HepG2 (cell line): Measurements from ENCODE around the gene ZSWIM7. TPM values are rescaled to one million over a fixed set of nuclear protein-coding genes. Genes with fewer than 3 reads are reported as not detected.

ENCODE experiments used
- KDM3A ChIP-seq: IDR thresholded peaks from 2 replicates; pipeline ENCODE4 v1.6.1; 2018; ENCODE audit warnings: low read depth, missing compliant biosample characterization
- MLXIP ChIP-seq: sonication (generic); formaldehyde crosslinking; IDR thresholded peaks from 2 replicates; pipeline ENCODE4 v1.9.0; 2021; ENCODE audit warnings: missing genetic modification reagents, borderline replicate concordance
- MZF1 ChIP-seq: sonication (generic); formaldehyde crosslinking; IDR thresholded peaks from 2 replicates; pipeline ENCODE4 v1.8.1; 2023; ENCODE audit warnings: mild to moderate bottlenecking, missing genetic modification reagents, borderline replicate concordance
- NFYC ChIP-seq: IDR thresholded peaks from 2 replicates; pipeline ENCODE4 v1.6.1; 2016; ENCODE audit warnings: missing genetic modification reagents, missing compliant biosample characterization
- NR1H2 ChIP-seq: sonication (generic); formaldehyde crosslinking; IDR thresholded peaks from 2 replicates; pipeline ENCODE4 v1.8.1; 2022; ENCODE audit warnings: low read depth, missing genetic modification reagents, borderline replicate concordance
- ZBTB7B ChIP-seq: sonication (generic); formaldehyde crosslinking; IDR thresholded peaks from 2 replicates; pipeline ENCODE4 v1.4.0; 2020; ENCODE audit warnings: missing genetic modification reagents
- ZKSCAN1 ChIP-seq: fragments of 150-350 bp; IDR thresholded peaks from 2 replicates; pipeline ENCODE4 v1.6.1; 2014; ENCODE audit warnings: low read length
- ZNF619 ChIP-seq: sonication (generic); formaldehyde crosslinking; IDR thresholded peaks from 2 replicates; pipeline ENCODE4 v1.4.0; 2020; ENCODE audit warnings: mild to moderate bottlenecking, missing genetic modification reagents
- ZNF777 ChIP-seq: sonication (generic); formaldehyde crosslinking; IDR thresholded peaks from 2 replicates; pipeline ENCODE4 v1.4.0; 2020; ENCODE audit warnings: missing genetic modification reagents
- ZSCAN12 ChIP-seq: sonication (generic); formaldehyde crosslinking; IDR thresholded peaks from 2 replicates; pipeline ENCODE4 v1.9.0; 2021; ENCODE audit warnings: mild to moderate bottlenecking, missing genetic modification reagents
- polyA plus RNA-seq, 8 experiments: library from polyadenylated mRNA; depleted of rRNA in 3 of 8; stranded (reverse) in 7 of 8; unstranded in 1 of 8; fragments of >200 nt; fragmentation: Illumina TruSeq in 4 of 8; extraction: Trizol in 4 of 8; gene quantifications; 2 replicates each; pipeline versions ENCODE4 v1.2.1 to v1.2.3, GENCODE V29; 2011 to 2016; ENCODE audit warnings: low read depth in 4 of 8, missing spikeins in 1 of 8, mixed read lengths in 1 of 8; ENCODE audit not compliant: insufficient read depth in 1 of 8
- total RNA-seq, 5 experiments: library from RNA; depleted of rRNA; stranded (reverse); fragments of >200 nt; fragmentation: Illumina TruSeq; extraction: Trizol; gene quantifications; 2 replicates each; pipeline ENCODE4 v1.2.3, GENCODE V29; 2016; ENCODE audit warnings: low read depth in 1 of 5
- TF ChIP-seq, protein P1 (sequence below): sonication (generic); formaldehyde crosslinking; IDR thresholded peaks from one replicate; pipeline ENCODE4 v1.5.1; 2020; ENCODE audit warnings: mild to moderate bottlenecking, missing genetic modification reagents; ENCODE audit errors: not compliant biosample characterization
- TF ChIP-seq, protein P2 (sequence below): sonication (generic); formaldehyde crosslinking; IDR thresholded peaks from 2 replicates; pipeline ENCODE4 v1.4.0; 2020; ENCODE audit warnings: missing genetic modification reagents, mild to moderate bottlenecking, borderline replicate concordance
- TF ChIP-seq, protein P3 (sequence below): IDR thresholded peaks from 2 replicates; pipeline ENCODE4 v1.6.1; 2016; ENCODE audit warnings: missing genetic modification reagents, missing compliant biosample characterization

Gene ZSWIM7
- total and polyA plus RNA-seq, 2 of the 13 experiments (the other 11 are each of a cell fraction or from before 2014, with no cell fraction given) = 13.1 to 28.1 TPM

GRCh38 chr17:15944759-15945526, 54.6 kb downstream of the ZSWIM7 start, which contains the start of gene ADORA2B (continued):
- TF ChIP-seq, protein P1, sequence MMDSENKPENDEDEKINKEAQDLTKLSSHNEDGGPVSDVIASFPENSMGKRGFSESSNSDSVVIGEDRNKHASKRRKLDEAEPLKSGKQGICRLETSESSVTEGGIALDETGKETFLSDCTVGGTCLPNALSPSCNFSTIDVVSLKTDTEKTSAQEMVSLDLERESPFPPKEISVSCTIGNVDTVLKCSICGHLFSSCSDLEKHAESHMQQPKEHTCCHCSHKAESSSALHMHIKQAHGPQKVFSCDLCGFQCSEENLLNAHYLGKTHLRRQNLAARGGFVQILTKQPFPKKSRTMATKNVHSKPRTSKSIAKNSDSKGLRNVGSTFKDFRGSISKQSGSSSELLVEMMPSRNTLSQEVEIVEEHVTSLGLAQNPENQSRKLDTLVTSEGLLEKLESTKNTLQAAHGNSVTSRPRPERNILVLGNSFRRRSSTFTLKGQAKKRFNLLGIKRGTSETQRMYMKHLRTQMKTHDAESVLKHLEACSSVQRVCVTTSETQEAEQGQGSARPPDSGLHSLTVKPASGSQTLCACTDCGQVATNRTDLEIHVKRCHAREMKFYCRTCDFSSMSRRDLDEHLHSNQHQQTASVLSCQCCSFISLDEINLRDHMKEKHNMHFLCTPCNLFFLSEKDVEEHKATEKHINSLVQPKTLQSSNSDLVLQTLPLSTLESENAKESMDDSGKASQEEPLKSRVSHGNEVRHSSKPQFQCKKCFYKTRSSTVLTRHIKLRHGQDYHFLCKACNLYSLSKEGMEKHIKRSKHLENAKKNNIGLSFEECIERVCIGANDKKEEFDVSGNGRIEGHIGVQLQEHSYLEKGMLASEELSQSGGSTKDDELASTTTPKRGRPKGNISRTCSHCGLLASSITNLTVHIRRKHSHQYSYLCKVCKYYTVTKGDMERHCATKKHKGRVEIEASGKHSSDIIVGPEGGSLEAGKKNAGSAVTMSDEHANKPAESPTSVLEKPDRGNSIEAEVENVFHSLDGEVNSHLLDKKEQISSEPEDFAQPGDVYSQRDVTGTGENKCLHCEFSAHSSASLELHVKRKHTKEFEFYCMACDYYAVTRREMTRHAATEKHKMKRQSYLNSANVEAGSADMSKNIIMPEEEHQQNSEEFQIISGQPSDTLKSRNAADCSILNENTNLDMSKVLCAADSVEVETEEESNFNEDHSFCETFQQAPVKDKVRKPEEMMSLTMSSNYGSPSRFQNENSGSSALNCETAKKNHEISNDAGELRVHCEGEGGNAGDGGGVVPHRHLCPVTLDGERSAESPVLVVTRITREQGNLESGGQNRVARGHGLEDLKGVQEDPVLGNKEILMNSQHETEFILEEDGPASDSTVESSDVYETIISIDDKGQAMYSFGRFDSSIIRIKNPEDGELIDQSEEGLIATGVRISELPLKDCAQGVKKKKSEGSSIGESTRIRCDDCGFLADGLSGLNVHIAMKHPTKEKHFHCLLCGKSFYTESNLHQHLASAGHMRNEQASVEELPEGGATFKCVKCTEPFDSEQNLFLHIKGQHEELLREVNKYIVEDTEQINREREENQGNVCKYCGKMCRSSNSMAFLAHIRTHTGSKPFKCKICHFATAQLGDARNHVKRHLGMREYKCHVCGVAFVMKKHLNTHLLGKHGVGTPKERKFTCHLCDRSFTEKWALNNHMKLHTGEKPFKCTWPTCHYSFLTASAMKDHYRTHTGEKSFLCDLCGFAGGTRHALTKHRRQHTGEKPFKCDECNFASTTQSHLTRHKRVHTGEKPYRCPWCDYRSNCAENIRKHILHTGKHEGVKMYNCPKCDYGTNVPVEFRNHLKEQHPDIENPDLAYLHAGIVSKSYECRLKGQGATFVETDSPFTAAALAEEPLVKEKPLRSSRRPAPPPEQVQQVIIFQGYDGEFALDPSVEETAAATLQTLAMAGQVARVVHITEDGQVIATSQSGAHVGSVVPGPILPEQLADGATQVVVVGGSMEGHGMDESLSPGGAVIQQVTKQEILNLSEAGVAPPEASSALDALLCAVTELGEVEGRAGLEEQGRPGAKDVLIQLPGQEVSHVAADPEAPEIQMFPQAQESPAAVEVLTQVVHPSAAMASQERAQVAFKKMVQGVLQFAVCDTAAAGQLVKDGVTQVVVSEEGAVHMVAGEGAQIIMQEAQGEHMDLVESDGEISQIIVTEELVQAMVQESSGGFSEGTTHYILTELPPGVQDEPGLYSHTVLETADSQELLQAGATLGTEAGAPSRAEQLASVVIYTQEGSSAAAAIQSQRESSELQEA (CRISPR knock-in tag) = no peak
- TF ChIP-seq ZSCAN12 (no peak), MLXIP (no peak), NR1H2 (CRISPR knock-in tag) (no peak), ZKSCAN1 (no peak), NFYC (CRISPR knock-in tag) (peak; percentile 53), KDM3A (no peak), MZF1 (CRISPR knock-in tag) (no peak), ZNF619 (CRISPR knock-in tag) (0 out of 2 replicates have a peak, but pooled peaks have one; percentile 18), ZNF777 (CRISPR knock-in tag) (peak; percentile 91), ZBTB7B (CRISPR knock-in tag) (peak; percentile 33; the same call in 1 of the 2 replicates)
- TF ChIP-seq, protein P2, sequence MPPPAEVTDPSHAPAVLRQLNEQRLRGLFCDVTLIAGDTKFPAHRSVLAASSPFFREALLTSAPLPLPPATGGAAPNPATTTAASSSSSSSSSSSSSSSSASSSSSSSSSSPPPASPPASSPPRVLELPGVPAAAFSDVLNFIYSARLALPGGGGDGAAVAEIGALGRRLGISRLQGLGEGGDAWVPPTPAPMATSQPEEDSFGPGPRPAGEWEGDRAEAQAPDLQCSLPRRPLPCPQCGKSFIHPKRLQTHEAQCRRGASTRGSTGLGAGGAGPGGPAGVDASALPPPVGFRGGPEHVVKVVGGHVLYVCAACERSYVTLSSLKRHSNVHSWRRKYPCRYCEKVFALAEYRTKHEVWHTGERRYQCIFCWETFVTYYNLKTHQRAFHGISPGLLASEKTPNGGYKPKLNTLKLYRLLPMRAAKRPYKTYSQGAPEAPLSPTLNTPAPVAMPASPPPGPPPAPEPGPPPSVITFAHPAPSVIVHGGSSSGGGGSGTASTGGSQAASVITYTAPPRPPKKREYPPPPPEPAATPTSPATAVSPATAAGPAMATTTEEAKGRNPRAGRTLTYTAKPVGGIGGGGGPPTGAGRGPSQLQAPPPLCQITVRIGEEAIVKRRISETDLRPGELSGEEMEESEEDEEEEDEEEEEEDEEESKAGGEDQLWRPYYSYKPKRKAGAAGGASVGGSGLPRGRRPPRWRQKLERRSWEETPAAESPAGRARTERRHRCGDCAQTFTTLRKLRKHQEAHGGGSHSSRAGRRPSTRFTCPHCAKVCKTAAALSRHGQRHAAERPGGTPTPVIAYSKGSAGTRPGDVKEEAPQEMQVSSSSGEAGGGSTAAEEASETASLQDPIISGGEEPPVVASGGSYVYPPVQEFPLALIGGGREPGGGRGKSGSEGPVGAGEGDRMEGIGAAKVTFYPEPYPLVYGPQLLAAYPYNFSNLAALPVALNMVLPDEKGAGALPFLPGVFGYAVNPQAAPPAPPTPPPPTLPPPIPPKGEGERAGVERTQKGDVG (CRISPR knock-in tag) = 0 out of 2 replicates have a peak, but pooled peaks have one; percentile 28
- TF ChIP-seq, protein P3, sequence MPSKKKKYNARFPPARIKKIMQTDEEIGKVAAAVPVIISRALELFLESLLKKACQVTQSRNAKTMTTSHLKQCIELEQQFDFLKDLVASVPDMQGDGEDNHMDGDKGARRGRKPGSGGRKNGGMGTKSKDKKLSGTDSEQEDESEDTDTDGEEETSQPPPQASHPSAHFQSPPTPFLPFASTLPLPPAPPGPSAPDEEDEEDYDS (CRISPR knock-in tag) = no peak
